ENCODE data around the gene NXPH1.

GRCh38 chr7:8579661-8580194, 146.3 kb downstream of the NXPH1 start:
- TF ChIP-seq EZH2phosphoT487 (IDR thresholded peaks at IDR 0.05) (no peak), EZH2 (IDR thresholded peaks at IDR 0.05) (no peak)
- TF ChIP-seq, protein P1, sequence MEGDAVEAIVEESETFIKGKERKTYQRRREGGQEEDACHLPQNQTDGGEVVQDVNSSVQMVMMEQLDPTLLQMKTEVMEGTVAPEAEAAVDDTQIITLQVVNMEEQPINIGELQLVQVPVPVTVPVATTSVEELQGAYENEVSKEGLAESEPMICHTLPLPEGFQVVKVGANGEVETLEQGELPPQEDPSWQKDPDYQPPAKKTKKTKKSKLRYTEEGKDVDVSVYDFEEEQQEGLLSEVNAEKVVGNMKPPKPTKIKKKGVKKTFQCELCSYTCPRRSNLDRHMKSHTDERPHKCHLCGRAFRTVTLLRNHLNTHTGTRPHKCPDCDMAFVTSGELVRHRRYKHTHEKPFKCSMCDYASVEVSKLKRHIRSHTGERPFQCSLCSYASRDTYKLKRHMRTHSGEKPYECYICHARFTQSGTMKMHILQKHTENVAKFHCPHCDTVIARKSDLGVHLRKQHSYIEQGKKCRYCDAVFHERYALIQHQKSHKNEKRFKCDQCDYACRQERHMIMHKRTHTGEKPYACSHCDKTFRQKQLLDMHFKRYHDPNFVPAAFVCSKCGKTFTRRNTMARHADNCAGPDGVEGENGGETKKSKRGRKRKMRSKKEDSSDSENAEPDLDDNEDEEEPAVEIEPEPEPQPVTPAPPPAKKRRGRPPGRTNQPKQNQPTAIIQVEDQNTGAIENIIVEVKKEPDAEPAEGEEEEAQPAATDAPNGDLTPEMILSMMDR (IDR thresholded peaks at IDR 0.05) = no peak
